ENCODE data around the gene GJA3. TPM values are rescaled to one million over a fixed set of nuclear protein-coding genes. Genes with fewer than 3 reads are reported as not detected.

Gene GJA3
- total RNA-seq, 4 donors from 2014 or later = not detected

- Histone ChIP-seq H3K4me3 (no peak overlapping the region), H3K9me3 (no peaks in the 10 kb centered on the region), H3K27ac (replicated peaks in 1 of 4) (no peak overlapping the region), H3K27me3 (peaks cover 3 to 60% (median 31%) of the 10 kb centered on the region in 4 donors), H3K36me3 (no peaks in the 10 kb centered on the region), H3K4me1 (peaks cover 20 to 29% (median 25%) of the 10 kb centered on the region in 4 donors)
- 91% methylated on average over 16 of the region's 16 CpGs for WGBS
- intact Hi-C loops (cut with DNase I) = no loop called here
- TF ChIP-seq POLR2AphosphoS5 (IDR thresholded peaks at IDR 0.05) = no peak
- no peak for TF ChIP-seq POLR2A (IDR thresholded peaks at IDR 0.05; ENCODE audit: low read depth)
- TF ChIP-seq CTCF (IDR thresholded peaks at IDR 0.05) = no peak
- TF ChIP-seq EP300 (IDR thresholded peaks at IDR 0.05) = no peak
- peak; percentile 77 for DNase-seq (ENCODE audit: extremely low spot score)
These were observed 29.8 kb upstream of the GJA3 start for GRCh38 chr13:20190481-20191310.

GRCh38 chr13:20190076-20190475 is 29.2 kb upstream of the GJA3 start:
- TF ChIP-seq POLR2AphosphoS5 (IDR thresholded peaks at IDR 0.05) (no peak), CTCF (IDR thresholded peaks at IDR 0.05) (no peak), POLR2A (IDR thresholded peaks at IDR 0.05; ENCODE audit: low read depth) (no peak), EP300 (IDR thresholded peaks at IDR 0.05) (no peak)
- no peak overlapping the region for H3K4me3 ChIP-seq
- 76% methylated on average over 5 of the region's 5 CpGs for WGBS
- DNase-seq (ENCODE audit: extremely low spot score) = peak; percentile 88
- no peaks in the 10 kb centered on the region for H3K36me3 ChIP-seq
- peaks cover 20 to 29% (median 25%) of the 10 kb centered on the region in 4 donors for H3K4me1 ChIP-seq
- H3K27me3 ChIP-seq = peaks cover 3 to 55% (median 29%) of the 10 kb centered on the region in 4 donors
- no peak overlapping the region for H3K27ac ChIP-seq (replicated peaks in 1 of 4)
- H3K9me3 ChIP-seq = no peaks in the 10 kb centered on the region
- intact Hi-C loops (cut with DNase I) = no loop called here

GRCh38 chr13:20188667-20189553 is 28.1 kb upstream of the GJA3 start:
- Histone ChIP-seq H3K27me3 (peaks cover 0 to 43% (median 21%) of the 10 kb centered on the region in 4 donors), H3K27ac (replicated peaks in 1 of 4) (no peak overlapping the region), H3K36me3 (no peaks in the 10 kb centered on the region), H3K9me3 (no peaks in the 10 kb centered on the region), H3K4me1 (peaks cover 20 to 23% (median 22%) of the 10 kb centered on the region in 4 donors), H3K4me3 (no peak overlapping the region)
- DNase-seq (ENCODE audit: extremely low spot score) = no peak
- TF ChIP-seq CTCF (IDR thresholded peaks at IDR 0.05) (no peak), POLR2A (IDR thresholded peaks at IDR 0.05; ENCODE audit: low read depth) (no peak), EP300 (IDR thresholded peaks at IDR 0.05) (no peak), POLR2AphosphoS5 (IDR thresholded peaks at IDR 0.05) (no peak)
- intact Hi-C loops (cut with DNase I) = no loop called here
- 89% methylated on average over 27 of the region's 28 CpGs for WGBS

GRCh38 chr13:20186771-20187170 is 25.9 kb upstream of the GJA3 start:
- DNase-seq (ENCODE audit: extremely low spot score) = no peak
- H3K27me3 ChIP-seq = peaks cover 0 to 27% (median under 1%) of the 10 kb centered on the region in 4 donors
- H3K9me3 ChIP-seq = no peaks in the 10 kb centered on the region
- 65% methylated on average over 6 of the region's 6 CpGs for WGBS
- no peaks in the 10 kb centered on the region for H3K36me3 ChIP-seq
- H3K27ac ChIP-seq (replicated peaks in 1 of 4) = no peak overlapping the region
- TF ChIP-seq POLR2A (IDR thresholded peaks at IDR 0.05; ENCODE audit: low read depth) (no peak), POLR2AphosphoS5 (IDR thresholded peaks at IDR 0.05) (no peak), CTCF (IDR thresholded peaks at IDR 0.05) (no peak), EP300 (IDR thresholded peaks at IDR 0.05) (no peak)
- intact Hi-C loops (cut with DNase I) = no loop called here
- H3K4me3 ChIP-seq = no peak overlapping the region
- H3K4me1 ChIP-seq = peaks cover under 1 to 2% (median under 1%) of the 10 kb centered on the region in 4 donors
